ENCODE results near the gene TMEM95.
"Not testable (repeated sequence)": the region's sequence is repeated elsewhere in the genome, so short reads cannot be mapped to it uniquely, and the experiment has no call there.

TMEM95 gene

GRCh38 chr17:7332111-7332510, 22.8 kb upstream of the TMEM95 start:
- no peak for DNase-seq
- Mint-ChIP-seq H3K4me1 (peaks cover 64% of the 10 kb centered on the region), H3K27ac (peak overlapping the region; percentile 16), H3K27me3 (ENCODE audit: low read depth, poor library complexity) (peaks cover 4% of the 10 kb centered on the region), H3K36me3 (ENCODE audit: low read depth) (no peaks in the 10 kb centered on the region), H3K9me3 (no peaks in the 10 kb centered on the region), H3K4me3 (peak overlapping the region; percentile 59)
- no peak for TF ChIP-seq CTCF (IDR thresholded peaks at IDR 0.05)

DNA sequence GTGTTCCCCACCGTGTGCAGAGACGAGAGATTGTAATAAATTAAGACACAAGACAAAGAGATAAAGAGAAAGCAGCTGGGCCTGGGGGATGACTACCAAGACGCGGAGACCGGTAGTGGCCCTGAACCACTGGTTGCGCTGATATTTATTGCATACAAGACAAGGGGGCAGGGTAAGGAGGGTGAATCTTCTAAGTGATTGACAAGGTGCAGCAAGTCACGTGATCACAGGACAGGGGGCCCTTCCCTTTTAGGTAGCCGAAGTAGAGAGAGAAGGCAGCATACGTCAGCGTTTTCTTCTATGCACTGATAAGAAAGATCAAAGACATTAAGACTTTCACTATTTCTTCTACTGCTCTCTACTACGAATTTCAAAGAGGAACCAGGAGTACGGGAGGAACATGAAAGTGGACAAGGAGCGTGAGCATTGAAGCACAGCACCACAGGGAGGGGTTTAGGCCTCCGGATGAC, 22.3 kb upstream of the TMEM95 start:
- Mint-ChIP-seq H3K4me1 (peaks cover 66% of the 10 kb centered on the region), H3K27ac (peak overlapping the region; percentile 44), H3K4me3 (peak overlapping the region; percentile 59)
- DNase-seq; H3K36me3 Mint-ChIP-seq (ENCODE audit: low read depth); H3K27me3 Mint-ChIP-seq (ENCODE audit: low read depth, poor library complexity); H3K9me3 Mint-ChIP-seq: not testable (repeated sequence)

DNA sequence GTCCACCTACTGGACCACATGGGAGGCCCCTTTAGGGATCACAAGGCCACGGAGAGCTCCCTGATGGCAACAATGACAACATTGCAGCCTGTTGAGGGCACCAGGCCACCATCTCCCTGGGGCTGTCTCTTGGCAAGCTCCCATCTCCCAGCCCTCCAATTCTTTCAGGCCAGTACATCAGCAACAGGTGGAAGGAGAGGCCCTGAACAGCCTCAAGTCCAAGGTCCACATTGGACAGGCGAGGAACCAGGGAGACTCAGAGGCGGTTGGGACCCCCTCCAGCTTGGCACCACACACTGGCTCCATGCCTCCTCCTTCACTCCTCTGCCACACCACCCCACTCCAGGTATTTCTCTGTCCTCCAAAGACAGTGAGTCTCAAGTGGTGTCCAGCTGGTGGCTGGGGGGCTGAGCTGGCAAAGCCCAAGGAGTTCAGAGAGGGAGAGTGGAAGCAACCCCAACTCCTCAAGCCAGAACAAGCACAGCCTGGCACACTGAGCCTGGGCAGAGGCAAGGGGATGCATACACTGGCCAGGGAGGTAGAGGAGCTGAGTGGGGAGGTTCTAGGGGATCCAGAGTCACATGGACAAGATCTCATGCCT, 19.9 kb upstream of the TMEM95 start:
- TF ChIP-seq CTCF (IDR thresholded peaks at IDR 0.05) = no peak
- peak overlapping the region; percentile 90 for H3K27ac Mint-ChIP-seq
- peaks cover 57% of the 10 kb centered on the region for H3K4me1 Mint-ChIP-seq
- no peak overlapping the region for H3K4me3 Mint-ChIP-seq
- H3K27me3 Mint-ChIP-seq (ENCODE audit: low read depth, poor library complexity) = peaks cover 4% of the 10 kb centered on the region
- no peaks in the 10 kb centered on the region for H3K9me3 Mint-ChIP-seq
- DNase-seq = no peak
- no peaks in the 10 kb centered on the region for H3K36me3 Mint-ChIP-seq (ENCODE audit: low read depth)

- not testable (repeated sequence) for H3K9me3 Mint-ChIP-seq; DNase-seq; H3K27me3 Mint-ChIP-seq (ENCODE audit: low read depth, poor library complexity); H3K36me3 Mint-ChIP-seq (ENCODE audit: low read depth); H3K4me3 Mint-ChIP-seq
- H3K27ac Mint-ChIP-seq = peak overlapping the region; percentile 90
- H3K4me1 Mint-ChIP-seq = peaks cover 51% of the 10 kb centered on the region
These were observed 19.2 kb upstream of the TMEM95 start for GRCh38 chr17:7335765-7336164.

GRCh38 chr17:7336240-7337175, 18.4 kb upstream of the TMEM95 start, which contains the start of gene ACAP1:
Gene ACAP1 (plus strand): TSS chr17:7336529. CDS start chr17:7336735, 206 bp downstream.
- H3K9me3 Mint-ChIP-seq = no peaks in the 10 kb centered on the region
- no peak for TF ChIP-seq CTCF (IDR thresholded peaks at IDR 0.05)
- no peak for DNase-seq
- peaks cover 49% of the 10 kb centered on the region for H3K4me1 Mint-ChIP-seq
- H3K4me3 Mint-ChIP-seq = peak within 1 kb of the TSS; percentile 40
- H3K27ac Mint-ChIP-seq = peak within 1 kb of the TSS; percentile 90
- no peaks in the 10 kb centered on the region for H3K36me3 Mint-ChIP-seq (ENCODE audit: low read depth)
- no peaks in the 10 kb centered on the region for H3K27me3 Mint-ChIP-seq (ENCODE audit: low read depth, poor library complexity)

- not testable (repeated sequence) for H3K27me3 Mint-ChIP-seq (ENCODE audit: low read depth, poor library complexity); H3K4me3 Mint-ChIP-seq; DNase-seq; H3K27ac Mint-ChIP-seq; H3K36me3 Mint-ChIP-seq (ENCODE audit: low read depth); H3K9me3 Mint-ChIP-seq
- peaks cover 42% of the 10 kb centered on the region for H3K4me1 Mint-ChIP-seq
These were observed 17.4 kb upstream of the TMEM95 start for GRCh38 chr17:7337600-7337999.

DNA sequence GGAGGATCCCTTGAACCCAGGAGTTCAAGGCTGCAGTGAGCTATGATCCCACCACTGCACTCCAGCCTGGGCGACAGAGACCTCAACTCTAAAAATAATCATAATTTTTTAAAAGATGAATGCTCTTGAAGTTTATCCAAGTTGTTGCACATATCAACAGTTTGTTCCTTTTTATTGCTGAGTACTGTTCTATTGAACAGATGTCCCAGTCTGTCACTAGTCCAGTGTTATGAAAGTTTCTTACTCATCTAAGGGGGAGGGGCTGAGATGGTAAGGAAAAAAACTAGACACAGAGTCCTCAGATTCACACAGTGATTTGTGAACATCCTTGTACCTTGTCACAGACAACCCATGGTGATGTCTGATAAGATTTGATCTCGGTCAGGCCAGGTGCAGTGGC, 14.8 kb upstream of the TMEM95 start:
- H3K4me1 Mint-ChIP-seq = peaks cover 52% of the 10 kb centered on the region
- H3K27ac Mint-ChIP-seq = no peak overlapping the region
- DNase-seq = no peak
- H3K9me3 Mint-ChIP-seq = no peaks in the 10 kb centered on the region
- TF ChIP-seq CTCF (IDR thresholded peaks at IDR 0.05) = no peak
- peaks cover 7% of the 10 kb centered on the region for H3K27me3 Mint-ChIP-seq (ENCODE audit: low read depth, poor library complexity)
- no peaks in the 10 kb centered on the region for H3K36me3 Mint-ChIP-seq (ENCODE audit: low read depth)
- no peak overlapping the region for H3K4me3 Mint-ChIP-seq
